ENCODE results near the gene EML3.
A peak's percentile ranks its signal among the peaks of the same experiment; 100 is the strongest.
"Not testable (repeated sequence)": the region's sequence is repeated elsewhere in the genome, so short reads cannot be mapped to it uniquely, and the experiment has no call there.

The EML3 gene

GRCh38 chr11:62599901-62600300 lies 12.7 kb downstream of the EML3 start:
- TF ChIP-seq ZNF274 (IDR thresholded peaks at IDR 0.05; ENCODE audit: low read depth, low read length), result no peak
- peak overlapping the region; percentile 96 for H3K4me3 ChIP-seq (ENCODE audit: low read length)

- no peak for TF ChIP-seq ZNF274 (IDR thresholded peaks at IDR 0.05; ENCODE audit: low read depth, low read length)
- peak overlapping the region; percentile 96 for H3K4me3 ChIP-seq (ENCODE audit: low read length)
Measured at GRCh38 chr11:62599069-62599696, 13.4 kb downstream of the EML3 start.

GRCh38 chr11:62595124-62595523 lies 17.5 kb downstream of the EML3 start:
- no peak overlapping the region for H3K4me3 ChIP-seq (ENCODE audit: low read length)
- TF ChIP-seq ZNF274 (IDR thresholded peaks at IDR 0.05; ENCODE audit: low read depth, low read length), result no peak

GRCh38 chr11:62593434-62594044 lies 19.0 kb downstream of the EML3 start:
- TF ChIP-seq ZNF274 (IDR thresholded peaks at IDR 0.05; ENCODE audit: low read depth, low read length), result no peak
- H3K4me3 ChIP-seq (ENCODE audit: low read length), result no peak overlapping the region

- TF ChIP-seq ZNF274 (IDR thresholded peaks at IDR 0.05; ENCODE audit: low read depth, low read length), result no peak
- no peak overlapping the region for H3K4me3 ChIP-seq (ENCODE audit: low read length)
Measured at GRCh38 chr11:62592989-62593421, 19.6 kb downstream of the EML3 start.

GRCh38 chr11:62592146-62592815 lies 20.3 kb downstream of the EML3 start:
- no peak for TF ChIP-seq ZNF274 (IDR thresholded peaks at IDR 0.05; ENCODE audit: low read depth, low read length)
- H3K4me3 ChIP-seq (ENCODE audit: low read length), result peak overlapping the region; percentile 59; the same call in 1 of the 2 replicates

- no peak for TF ChIP-seq ZNF274 (IDR thresholded peaks at IDR 0.05; ENCODE audit: low read depth, low read length)
- peak within 1 kb of the TSS; percentile 88 for H3K4me3 ChIP-seq (ENCODE audit: low read length)
Measured at GRCh38 chr11:62591448-62592145, 21.0 kb downstream of the EML3 start, which contains the start of gene TUT1. TUT1 (minus strand) TSS chr11:62591523; CDS start chr11:62591485, 38 bp downstream.

GRCh38 chr11:62588966-62589637 lies 23.5 kb downstream of the EML3 start:
- no peak overlapping the region for H3K4me3 ChIP-seq (ENCODE audit: low read length)
- no peak for TF ChIP-seq ZNF274 (IDR thresholded peaks at IDR 0.05; ENCODE audit: low read depth, low read length)

- not testable (repeated sequence) for H3K4me3 ChIP-seq (ENCODE audit: low read length)
Measured at GRCh38 chr11:62585356-62585755, 27.2 kb downstream of the EML3 start.

- not testable (repeated sequence) for H3K4me3 ChIP-seq (ENCODE audit: low read length)
Measured at GRCh38 chr11:62581735-62582134, 30.8 kb downstream of the EML3 start.

GRCh38 chr11:62580959-62581715 lies 31.4 kb downstream of the EML3 start:
- no peak overlapping the region for H3K4me3 ChIP-seq (ENCODE audit: low read length)
- TF ChIP-seq ZNF274 (IDR thresholded peaks at IDR 0.05; ENCODE audit: low read depth, low read length), result no peak

- no peak overlapping the region for H3K4me3 ChIP-seq (ENCODE audit: low read length)
Measured at GRCh38 chr11:62579252-62579651, 33.3 kb downstream of the EML3 start.

GRCh38 chr11:62578541-62578940 lies 34.0 kb downstream of the EML3 start:
- H3K4me3 ChIP-seq (ENCODE audit: low read length), result no peak overlapping the region
- no peak for TF ChIP-seq ZNF274 (IDR thresholded peaks at IDR 0.05; ENCODE audit: low read depth, low read length)

More at GRCh38 chr11:62579252-62579651, 33.3 kb downstream of the EML3 start:
- TF ChIP-seq ZNF274 (IDR thresholded peaks at IDR 0.05; ENCODE audit: low read depth, low read length), result no peak

All from GM08714 (cell line).